ENCODE data around the gene GRAMD1A.
"Not testable (repeated sequence)": the region's sequence is repeated elsewhere in the genome, so short reads cannot be mapped to it uniquely, and the experiment has no call there.

Gene GRAMD1A

GRCh38 chr19:35038623-35039512, 38.7 kb downstream of the GRAMD1A start:
- DNase-seq = peak; percentile 19 to 69

- no peak for DNase-seq
These were observed 40.0 kb downstream of the GRAMD1A start for GRCh38 chr19:35039881-35040825.

GRCh38 chr19:35040826-35041547, 40.9 kb downstream of the GRAMD1A start:
- DNase-seq = no peak

GRCh38 chr19:35041548-35042055, 41.5 kb downstream of the GRAMD1A start, which contains the start of gene HPN:
HPN (plus strand) TSS chr19:35041721; CDS start chr19:35042507, 786 bp downstream.
- no peak for DNase-seq

- no peak for DNase-seq
These were observed 42.1 kb downstream of the GRAMD1A start for GRCh38 chr19:35042056-35042730.

GRCh38 chr19:35042954-35043604, 43.0 kb downstream of the GRAMD1A start:
- no peak for DNase-seq

GRCh38 chr19:35043906-35044305, 43.8 kb downstream of the GRAMD1A start:
- no peak for DNase-seq

GRCh38 chr19:35044317-35045117, 44.4 kb downstream of the GRAMD1A start:
- peak; percentile 48 to 57 for DNase-seq

- DNase-seq = peak in 1 of 2 experiments; percentile 35
These were observed 45.7 kb downstream of the GRAMD1A start for GRCh38 chr19:35045667-35046300.

- no peak for DNase-seq
These were observed 46.3 kb downstream of the GRAMD1A start for GRCh38 chr19:35046461-35046860.

- peak in 1 of 2 experiments; percentile 68 for DNase-seq
These were observed 48.8 kb downstream of the GRAMD1A start for GRCh38 chr19:35048911-35049411.

GRCh38 chr19:35049456-35049855, 49.3 kb downstream of the GRAMD1A start:
- no peak for DNase-seq

GRCh38 chr19:35050662-35051061, 50.5 kb downstream of the GRAMD1A start:
- DNase-seq = not testable (repeated sequence)

GRCh38 chr19:35051268-35051667, 51.1 kb downstream of the GRAMD1A start:
- DNase-seq = not testable (repeated sequence)

- DNase-seq = no peak
These were observed 51.7 kb downstream of the GRAMD1A start for GRCh38 chr19:35051796-35052195.

GRCh38 chr19:35052599-35053190, 52.6 kb downstream of the GRAMD1A start:
- no peak for DNase-seq

GRCh38 chr19:35053667-35054293, 53.7 kb downstream of the GRAMD1A start:
- no peak for DNase-seq

- DNase-seq = no peak
These were observed 54.5 kb downstream of the GRAMD1A start for GRCh38 chr19:35054626-35055025.

- DNase-seq = peak; percentile 33 to 58
These were observed 55.6 kb downstream of the GRAMD1A start for GRCh38 chr19:35055715-35056179.

Measured in NCI-H524 (cell line).